ENCODE data around the gene GTF2A1L.

DNA sequence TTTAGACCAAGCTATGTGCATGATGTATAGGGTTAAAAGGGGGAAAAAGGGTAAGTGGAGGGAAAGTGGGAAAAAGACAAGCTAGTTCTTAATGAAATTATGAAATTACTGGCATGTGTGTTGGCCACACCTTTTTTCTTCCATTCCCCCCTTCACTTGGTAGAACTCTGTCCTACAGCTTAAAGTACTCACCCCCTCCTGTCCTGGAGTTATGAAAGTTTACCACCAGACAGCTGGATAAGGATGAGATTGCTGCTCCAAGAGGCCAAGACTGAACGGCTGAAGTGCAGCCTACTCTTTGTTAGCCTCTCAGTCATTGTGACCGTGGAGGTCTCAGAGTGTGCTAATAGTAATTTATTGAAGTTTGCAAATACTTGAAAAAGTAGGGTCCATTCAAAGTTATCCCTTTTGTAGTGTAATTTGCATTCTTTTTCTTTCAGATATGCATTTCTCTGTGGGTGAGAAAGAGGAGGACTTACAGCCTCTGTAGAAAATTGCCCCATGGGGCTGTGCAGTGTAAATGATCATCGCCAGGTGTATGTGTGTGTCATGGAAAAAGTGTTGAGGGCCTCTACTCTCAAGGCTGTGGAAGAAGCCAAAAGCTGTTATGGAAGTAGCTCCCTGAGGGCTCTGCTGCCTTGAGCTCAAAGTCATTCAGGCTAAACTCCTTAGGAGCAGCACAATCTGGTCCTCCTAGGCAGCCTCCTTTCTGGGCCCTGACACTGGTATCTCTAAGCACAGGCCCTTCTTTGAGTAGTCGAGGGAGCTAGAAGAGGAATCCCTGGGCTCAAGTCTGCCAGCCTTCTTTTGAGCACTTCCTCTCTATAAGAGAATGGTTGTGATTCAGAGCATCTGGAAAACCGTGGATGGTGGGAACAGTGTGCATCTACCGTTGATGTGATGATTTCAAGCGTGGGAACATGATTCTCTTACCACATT lies 91.7 kb downstream of the GTF2A1L start:
- TF ChIP-seq, protein P1, sequence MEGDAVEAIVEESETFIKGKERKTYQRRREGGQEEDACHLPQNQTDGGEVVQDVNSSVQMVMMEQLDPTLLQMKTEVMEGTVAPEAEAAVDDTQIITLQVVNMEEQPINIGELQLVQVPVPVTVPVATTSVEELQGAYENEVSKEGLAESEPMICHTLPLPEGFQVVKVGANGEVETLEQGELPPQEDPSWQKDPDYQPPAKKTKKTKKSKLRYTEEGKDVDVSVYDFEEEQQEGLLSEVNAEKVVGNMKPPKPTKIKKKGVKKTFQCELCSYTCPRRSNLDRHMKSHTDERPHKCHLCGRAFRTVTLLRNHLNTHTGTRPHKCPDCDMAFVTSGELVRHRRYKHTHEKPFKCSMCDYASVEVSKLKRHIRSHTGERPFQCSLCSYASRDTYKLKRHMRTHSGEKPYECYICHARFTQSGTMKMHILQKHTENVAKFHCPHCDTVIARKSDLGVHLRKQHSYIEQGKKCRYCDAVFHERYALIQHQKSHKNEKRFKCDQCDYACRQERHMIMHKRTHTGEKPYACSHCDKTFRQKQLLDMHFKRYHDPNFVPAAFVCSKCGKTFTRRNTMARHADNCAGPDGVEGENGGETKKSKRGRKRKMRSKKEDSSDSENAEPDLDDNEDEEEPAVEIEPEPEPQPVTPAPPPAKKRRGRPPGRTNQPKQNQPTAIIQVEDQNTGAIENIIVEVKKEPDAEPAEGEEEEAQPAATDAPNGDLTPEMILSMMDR (IDR thresholded peaks at IDR 0.05; ENCODE audit: low read depth, low read length), result no peak
- no peak for TF ChIP-seq EZH2phosphoT487 (IDR thresholded peaks at IDR 0.05; ENCODE audit: low read depth)

Measured in OCI-LY3 (cell line).